A172 (cell line): ENCODE measurements around the gene ACSM2B. TPM values are rescaled to one million over a fixed set of nuclear protein-coding genes. Genes with fewer than 3 reads are reported as not detected.
"Not testable (repeated sequence)": the region's sequence is repeated elsewhere in the genome, so short reads cannot be mapped to it uniquely, and the experiment has no call there.

Experiments
- DNase-seq: peaks from one replicate; pipeline ENCODE4 v3.0.0-alpha.2; 2015; ENCODE audit warnings: low spot score
- total RNA-seq: library from RNA; depleted of rRNA; stranded (reverse); fragments of >200 nt; shearing (Covaris generic); gene quantifications from 2 replicates; pipeline ENCODE4 v1.2.3, GENCODE V29; 2014; rRNA removed

Gene ACSM2B, protein sequence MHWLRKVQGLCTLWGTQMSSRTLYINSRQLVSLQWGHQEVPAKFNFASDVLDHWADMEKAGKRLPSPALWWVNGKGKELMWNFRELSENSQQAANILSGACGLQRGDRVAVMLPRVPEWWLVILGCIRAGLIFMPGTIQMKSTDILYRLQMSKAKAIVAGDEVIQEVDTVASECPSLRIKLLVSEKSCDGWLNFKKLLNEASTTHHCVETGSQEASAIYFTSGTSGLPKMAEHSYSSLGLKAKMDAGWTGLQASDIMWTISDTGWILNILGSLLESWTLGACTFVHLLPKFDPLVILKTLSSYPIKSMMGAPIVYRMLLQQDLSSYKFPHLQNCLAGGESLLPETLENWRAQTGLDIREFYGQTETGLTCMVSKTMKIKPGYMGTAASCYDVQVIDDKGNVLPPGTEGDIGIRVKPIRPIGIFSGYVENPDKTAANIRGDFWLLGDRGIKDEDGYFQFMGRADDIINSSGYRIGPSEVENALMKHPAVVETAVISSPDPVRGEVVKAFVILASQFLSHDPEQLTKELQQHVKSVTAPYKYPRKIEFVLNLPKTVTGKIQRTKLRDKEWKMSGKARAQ
- not detected in 2 replicates for total RNA-seq

DNA sequence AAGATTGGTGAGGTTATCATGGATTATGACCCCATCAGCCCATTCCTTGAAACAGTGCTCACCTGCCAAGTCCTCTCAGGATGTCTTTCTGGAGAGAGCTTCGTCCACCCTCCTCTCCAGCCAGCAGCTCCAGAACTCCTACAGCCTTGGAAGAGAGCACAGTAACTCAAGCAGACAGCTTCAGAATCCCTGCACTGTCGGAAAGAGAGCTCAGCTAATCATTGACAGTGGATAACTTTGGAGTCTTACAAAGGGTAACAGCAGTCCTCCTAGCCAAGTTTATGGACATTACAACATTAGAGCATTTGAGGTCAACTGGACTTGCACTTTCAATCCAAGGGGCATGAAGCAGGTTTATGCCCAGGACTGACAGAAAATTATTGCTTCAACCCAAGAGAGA lies at the start of gene ACSM2B:
ACSM2B (minus strand) TSS at position 223 of the 400 bp plus-strand sequence. CDS start 11,522 bp downstream, outside the sequence.
- not testable (repeated sequence) for DNase-seq

DNA sequence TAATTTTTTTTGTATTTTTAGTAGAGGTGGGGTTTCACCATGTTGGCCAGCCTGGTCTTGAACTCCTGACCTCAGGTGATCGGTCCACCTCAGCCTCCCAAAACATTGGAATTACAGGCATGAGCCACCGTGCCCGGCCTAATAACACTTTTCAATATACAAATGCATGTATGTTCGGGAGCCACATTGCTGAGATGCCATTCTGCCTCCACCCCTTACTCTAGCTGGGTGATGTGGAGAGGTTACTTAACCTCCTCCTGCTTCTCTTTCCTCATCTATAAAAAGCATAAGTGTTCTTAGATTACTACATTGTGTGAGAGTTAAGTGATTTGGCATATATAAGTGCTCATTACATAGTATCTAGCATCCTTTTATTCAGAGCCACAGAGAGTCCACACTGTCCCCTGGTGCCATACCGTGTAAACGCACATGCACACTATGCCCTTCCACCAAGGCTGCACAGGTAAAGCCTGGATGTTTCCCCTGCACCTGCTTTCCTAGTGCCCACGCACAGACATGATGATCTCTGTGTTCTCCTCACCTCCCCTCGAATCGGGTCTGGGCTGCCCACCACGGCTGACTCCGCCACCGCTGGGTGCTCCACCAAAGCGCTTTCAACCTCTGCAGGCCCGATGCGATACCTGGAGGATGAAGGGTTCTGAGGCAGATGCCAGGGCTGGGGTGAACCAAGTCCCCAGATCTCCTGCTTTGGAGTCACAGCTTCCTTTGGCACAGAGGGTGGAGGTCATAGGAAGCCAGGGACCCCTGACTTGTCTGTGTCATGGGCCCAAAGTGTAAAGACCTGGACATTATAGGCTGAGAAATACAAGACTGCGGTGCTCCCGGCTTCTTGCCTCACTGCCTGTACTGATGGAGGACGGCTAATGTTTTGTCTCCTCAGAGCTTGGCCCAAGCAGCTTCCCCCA lies 49.0 kb upstream of the ACSM2B start:
- DNase-seq = no peak

DNA sequence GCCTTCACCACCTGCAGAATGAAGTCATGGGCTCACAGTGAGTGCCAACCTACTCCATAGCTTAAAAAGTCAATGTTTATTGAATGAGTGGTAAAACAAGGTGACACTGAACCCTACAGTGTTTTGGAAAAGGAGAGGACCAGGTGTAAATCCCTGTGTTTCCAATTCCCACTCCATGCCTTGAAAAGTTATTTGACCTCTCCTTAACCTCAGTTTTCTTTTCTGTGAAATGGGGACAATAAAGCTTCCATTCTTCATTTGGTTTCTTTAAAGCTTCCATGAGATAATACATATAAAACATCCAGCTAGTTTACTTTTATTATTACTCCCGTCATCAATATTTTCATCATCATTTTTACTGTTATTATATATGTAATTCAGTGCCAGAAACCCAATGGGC lies 48.0 kb upstream of the ACSM2B start:
- no peak for DNase-seq

DNA sequence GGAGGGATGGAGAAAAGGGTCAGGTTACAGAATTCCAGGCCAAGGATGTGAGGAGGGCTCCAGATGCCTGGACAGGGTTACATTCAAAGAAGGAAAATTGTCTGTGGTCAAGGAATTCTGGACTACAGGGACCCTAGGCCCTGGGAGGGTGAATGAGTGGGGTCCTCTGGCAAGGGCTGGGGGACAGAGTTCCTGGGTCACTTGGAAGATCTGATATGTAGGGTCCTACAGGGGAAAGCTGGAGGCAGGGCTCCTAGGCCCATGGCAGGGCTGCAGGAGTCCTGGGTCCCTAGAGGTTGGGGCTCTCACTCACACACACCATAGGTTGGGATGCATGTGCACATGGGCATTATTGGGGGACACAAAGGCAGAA lies 46.3 kb upstream of the ACSM2B start:
- DNase-seq = no peak

DNA sequence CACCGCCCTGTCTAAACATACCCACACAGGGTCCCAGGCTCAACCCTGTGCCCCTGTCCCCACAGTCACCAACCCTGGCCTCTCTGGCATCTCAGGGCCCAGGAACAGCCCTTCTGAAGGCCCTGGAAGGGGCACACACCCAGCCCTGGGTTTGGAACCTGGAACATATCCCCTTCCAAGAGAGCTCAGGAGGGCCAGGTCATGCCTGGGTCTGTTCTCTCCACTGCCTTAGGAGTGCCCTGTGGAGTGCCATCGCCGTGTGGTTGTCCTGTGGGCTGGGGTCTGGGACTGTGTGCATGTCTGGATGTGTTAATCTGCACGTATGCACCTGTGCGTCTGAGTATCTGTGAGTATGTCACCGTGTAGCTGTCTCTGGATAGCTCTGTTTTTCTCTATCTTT lies 45.2 kb upstream of the ACSM2B start:
- no peak for DNase-seq

DNA sequence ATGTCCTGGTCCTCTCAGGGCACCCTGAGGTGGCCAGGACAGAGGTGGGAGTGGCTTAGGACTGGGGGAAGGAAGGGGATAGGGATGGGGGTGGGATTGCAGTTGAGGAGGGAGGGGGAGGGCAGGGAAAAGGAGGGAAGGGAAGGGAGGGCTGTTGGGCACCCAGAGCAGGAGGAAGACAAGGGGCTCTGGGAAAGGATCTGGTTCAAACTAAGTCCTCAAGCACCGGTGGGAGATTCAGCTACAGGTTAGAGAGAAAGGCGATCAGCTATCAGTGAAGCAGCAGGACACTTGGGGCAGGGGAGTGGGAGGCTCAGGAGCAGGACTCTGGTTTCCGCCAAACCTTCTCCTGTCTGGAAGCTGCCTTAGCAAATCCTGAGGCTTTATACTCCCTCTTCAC lies 44.6 kb upstream of the ACSM2B start:
- no peak for DNase-seq

DNA sequence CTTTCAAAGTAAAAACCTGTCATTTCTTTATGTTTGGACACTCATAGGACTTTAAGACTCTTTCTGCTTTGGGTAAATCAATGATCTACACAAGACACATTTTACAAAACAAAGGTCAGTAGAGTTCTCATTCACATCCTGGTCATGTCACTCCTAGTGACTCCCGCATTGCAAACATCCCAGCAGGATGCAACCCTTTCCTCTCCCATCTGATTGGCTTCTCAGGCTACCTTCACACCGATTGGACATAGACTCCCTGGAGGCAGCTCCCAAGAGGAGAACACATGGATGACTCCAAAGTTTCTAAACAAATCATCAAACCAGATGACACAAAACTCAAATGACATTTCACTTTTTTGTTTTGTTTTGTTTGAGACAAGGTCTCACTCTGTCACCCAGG lies 43.8 kb upstream of the ACSM2B start:
- no peak for DNase-seq

DNA sequence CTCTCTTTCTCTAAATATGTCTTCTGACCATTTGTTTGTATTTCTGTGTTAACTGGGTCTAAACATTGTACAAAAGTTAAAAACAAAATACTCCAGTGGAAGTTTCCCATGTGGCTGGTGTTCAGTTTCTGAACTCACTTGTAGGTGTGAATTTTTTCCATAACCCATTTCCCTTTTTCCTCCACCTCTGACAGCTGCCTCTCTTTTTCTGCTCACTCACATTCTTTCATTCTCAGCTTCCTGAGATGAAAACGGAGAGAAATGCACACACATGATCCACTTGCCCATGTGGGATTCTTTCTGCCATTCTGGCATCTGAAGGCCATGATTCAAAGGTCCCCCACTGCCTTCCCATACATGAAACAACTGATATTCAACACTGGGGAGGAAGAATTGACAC lies 41.1 kb upstream of the ACSM2B start:
- DNase-seq = no peak

DNA sequence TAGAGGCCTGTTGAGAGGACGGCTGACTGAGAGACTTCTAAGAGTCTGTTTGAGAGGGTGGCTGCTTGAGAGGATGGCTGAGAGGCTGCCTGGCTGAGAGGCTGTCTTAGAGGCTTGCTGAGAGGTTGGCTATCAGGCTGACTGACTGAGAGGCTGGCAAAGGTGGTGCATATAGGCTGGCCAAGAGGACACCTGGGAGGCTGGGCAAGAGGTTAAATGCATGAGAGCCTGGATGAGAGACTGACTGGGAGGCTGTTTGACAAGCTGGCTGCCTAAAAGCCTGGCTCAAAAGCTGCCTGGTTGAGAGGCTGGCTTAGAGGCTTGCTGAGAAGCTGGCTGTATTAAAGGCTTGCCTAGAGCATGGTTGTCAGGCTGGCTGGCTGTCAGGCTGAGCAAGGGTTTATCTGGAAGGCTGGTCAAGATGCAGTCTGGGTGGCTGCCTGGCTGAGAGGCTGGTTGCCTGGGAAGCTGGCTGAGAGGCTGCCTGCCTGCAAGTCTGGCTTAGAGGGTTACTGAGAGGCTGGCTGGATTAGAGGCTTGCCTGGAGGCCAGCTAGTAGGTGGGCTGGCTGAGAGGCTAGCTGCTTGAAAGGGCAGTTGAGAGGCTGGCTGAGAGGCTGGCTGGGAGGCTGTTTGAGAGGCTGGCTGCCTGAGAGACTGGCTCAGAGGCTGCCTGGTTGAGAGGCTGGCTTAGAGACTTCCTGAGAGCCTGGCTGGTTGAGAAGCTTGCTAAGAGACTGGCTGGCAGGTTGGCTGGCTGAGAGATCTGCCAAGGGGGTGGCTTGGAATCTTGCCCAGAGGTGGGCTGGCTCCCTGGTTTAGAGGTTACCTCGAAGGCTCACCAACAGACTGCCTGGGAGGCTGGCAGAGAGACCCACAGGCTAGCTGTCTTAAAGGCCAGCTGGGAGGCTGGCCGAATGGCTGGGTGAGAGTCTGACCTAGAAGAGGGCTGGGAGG lies 38.3 kb upstream of the ACSM2B start:
- DNase-seq = no peak

DNA sequence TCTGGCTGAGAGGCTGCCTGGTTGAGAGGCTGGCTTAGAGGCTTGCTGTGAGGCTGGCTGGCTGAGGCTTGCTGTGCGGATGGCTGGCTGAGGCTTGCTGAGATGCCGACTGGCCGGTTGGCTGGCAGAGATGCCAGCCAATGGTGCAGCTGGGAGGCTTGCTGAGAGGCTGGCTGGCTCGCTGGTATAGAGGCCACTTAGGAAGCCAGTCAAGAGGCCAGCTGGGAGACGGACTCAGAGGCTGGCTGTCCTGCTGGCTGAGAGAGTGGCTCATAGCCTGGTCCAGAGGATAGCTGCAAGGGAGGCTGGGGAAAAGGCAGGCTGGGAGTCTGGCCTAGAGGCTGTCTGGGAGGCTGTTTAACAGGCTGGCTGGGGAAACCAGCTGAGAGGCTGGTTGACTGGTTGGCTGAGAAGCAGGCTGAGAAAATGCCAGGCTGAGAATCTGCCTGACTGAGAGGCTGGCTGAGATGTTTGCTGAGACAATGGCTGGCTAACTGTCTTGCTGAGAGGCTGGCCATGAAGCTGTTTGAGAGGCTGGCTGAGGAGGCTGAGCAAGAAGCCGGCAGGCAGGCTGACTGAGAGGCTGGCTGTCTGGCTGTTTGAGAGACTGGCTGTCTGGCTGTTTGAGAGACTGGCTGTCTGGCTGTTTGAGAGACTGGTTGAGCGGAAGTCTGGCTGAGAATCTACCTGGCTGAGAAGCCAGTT lies 37.5 kb upstream of the ACSM2B start:
- DNase-seq = no peak

DNA sequence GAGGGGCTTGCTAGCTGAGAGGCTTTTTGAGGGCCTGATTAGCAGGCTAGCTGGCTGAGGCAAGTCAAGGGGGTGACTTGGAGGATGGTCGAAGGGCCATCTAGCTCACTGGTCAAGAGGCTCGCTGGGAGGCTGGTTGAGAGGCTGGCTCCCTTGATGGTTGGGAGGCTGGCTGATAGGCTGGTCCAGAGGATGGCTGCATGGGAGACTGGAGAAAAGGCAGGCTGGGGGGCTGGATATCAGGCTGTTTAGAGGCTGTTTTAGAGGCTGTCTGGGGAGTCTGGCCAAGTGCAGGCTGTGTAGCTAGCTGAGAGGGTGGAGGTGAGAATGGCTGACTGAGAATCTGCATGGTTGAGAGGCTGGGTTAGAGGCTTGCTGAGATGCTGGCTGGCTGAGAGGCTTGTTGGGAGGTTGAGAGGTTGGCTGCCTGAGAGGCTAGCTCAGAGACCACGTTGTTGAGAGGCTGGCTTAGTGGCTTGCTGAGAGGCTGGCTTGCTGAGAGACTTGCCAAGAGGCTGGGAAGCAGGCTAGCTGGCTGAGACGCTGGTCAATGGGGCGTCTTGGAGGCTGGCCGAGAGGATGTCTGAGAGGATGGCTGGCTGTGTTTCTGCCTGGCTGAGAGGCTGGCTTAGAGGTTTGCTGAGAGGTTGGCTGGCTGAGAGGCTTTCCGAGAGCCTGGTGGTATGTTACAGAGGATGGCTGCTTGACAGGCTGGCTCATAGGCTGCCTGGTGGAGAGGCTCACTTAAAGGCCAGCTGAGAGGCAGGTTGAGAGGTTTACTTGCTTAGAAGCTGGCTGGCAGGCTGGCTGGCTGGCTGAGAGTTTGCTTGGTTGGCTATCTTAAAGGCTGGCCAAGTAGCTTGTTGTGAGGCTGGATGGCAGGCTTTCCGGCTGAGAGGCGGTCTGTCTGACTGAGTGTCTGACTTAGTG lies 36.6 kb upstream of the ACSM2B start:
- DNase-seq = no peak

DNA sequence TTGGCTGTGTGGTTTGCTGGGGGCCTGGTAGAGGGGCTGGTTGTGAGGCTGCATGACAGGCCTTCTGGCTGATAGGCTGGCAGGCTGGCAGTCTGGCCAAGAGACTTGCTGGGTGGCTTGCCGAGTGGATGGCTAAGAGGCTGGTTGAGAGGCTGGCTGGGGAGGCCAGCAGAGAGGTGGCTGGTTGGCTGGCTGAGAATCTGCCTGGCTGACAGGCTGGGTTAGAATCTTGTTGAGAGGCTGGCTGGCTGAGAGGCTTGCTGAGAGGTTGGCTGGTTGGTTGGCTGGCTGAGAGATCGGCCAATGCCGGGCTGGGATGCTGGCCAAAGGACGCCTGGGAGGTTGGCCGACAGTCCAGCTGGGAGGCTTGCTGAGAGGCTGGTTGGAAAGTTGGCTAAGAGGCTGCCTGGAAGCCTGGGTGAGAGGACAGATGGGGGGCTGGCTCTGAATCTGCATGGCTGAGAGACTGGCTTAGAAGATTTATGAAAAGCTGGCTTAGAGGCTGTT lies 35.9 kb upstream of the ACSM2B start:
- no peak for DNase-seq

DNA sequence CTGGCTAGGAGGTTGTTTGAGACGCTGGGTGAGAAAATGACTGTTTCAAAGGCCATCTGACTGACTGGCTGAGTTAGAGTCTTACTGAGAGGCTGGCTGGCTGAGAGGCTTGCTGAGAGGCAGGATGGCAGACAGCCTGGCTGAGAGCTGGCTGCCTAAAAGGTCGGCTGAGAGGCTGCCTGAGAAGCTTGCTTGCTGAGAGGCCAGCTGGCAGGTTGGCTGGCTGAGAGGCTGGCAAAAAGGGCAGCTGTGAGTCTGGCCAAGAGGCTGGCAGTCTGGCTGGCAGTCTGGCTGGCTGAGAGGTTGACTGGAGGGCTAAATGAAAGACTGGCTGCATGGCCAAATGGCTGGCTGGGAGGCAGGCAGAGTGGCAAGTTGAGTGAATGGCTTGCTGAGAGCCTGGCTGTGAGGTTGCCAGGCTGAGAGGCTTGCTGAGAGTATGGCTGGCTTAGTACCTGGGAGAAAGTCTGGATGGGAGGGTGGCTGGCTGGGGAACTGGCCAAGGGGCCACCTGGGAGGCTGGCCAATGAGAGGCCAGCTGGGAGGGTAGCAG lies 35.3 kb upstream of the ACSM2B start:
- no peak for DNase-seq

DNA sequence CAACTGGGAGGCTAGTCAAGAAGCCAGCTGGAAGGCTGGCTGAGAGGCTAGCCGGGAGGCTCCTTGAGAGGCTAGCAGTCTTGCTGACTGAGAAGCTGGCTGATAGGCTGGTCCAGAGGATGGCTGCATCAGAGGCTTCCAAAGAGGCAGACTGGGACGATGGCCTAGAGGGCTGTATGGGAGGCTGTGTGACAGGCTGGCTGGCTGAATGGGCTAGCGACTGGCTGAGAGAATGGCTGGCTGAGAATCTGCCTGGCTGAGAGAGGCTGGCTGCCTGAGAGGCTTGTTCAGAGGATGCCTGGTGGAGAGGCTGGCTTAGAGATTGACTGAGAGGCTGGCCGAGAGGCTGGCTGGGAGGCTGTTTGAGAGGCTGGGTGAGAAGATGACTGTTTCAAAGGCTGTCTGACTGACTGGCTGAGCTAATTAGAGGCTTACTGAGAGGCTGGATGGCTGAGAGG lies 34.8 kb upstream of the ACSM2B start:
- no peak for DNase-seq

DNA sequence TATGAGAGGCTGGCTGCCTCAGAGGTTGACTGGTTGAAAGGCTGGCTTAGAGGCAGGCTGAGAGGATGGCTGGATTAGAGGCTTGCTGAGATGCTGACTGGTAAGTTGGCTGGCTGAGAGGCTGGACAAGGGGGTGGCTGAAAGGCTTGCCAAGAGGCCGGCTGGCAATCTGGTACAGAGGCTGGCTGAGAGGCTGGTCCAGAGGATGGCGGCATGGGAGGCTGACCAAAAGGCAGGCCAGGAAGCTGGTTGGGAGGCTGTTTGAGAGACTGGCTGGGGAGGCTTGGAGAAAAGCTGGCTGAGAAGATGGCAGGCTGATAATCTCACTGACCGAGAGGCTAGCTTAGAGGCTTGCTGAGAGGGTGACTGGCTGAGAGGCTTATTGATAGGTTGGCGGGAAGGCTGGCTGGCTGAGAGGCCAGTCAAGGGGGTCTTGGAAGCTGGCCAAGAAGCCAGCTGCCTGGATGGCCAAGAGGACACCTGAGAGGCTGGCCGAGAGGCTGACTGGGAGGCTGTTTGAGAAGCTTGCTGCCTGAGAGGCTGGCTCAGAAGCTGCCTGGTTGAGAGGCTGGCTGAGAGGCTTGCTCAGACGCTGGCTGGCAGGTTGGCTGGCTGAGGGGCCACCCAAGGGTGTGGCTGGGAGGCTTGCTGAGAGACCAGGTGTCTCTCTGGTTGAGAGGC lies 34.2 kb upstream of the ACSM2B start:
- no peak for DNase-seq

DNA sequence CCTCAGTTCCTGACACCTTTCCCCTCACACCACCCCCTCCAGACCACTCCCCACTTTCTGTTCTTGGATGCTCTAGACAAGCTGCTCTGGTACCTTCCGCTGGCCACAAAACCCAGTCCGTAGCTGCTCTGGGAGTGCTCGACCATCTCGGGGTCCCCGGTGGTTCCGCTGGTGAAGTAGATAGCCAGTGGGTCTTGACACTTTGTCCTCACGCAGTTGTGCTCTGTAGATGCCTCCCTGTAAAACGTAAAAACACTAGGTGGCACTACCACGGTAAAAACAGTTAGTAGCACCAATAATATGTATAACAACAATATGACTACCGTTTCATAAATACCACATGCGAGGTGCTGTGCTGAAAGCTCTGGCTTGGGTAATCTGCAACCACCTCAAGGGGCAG lies 26.0 kb upstream of the ACSM2B start:
- DNase-seq = not testable (repeated sequence)

DNA sequence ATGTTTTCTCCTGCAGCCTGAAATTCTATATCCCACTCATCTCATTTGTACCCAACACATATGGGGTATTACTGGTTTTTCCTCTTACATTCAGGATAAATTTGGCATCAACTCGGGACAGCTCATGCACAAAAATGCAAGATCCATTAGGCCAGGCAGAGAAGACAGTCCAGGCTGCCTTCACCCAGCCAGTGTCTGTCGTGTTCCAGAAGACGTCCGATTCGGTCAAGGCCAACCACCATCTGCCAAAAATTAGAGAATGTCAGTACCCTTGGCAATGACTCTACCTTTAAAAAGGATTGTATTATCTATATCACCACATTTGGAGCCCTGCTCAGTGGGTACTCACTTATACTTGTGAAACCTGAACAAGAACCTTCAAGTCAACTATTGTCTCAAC lies 23.3 kb upstream of the ACSM2B start:
- not testable (repeated sequence) for DNase-seq

DNA sequence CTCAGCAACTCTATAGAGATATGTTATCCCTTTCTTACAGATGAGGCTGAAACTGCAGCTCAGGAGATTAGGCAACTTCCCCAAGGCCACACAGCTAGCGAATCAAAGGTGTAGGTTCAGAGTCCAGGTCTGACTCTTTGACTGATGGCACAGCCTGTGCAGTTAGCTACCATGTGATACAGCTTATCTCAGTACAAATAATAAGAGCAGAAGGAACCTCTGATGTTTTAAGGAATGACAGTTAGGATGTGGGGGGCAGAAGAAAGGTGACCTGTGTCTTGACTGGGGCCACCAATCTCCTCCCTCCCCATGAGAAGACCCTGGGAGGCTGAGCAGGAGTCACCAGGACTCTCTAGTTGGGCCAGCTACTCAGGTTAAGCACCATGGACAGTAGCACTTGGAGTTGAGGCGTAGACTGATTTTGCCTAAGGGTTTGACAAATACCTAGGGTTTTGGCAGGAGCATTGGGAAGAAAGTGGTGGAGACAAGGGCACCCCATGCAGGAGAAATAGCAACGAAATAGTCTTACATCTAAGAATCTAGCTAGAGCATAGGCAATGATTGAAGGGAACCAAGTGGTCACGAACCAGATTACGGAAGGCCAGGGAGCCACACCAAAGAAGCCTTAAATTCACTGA lies 22.8 kb upstream of the ACSM2B start:
- DNase-seq = no peak
